TTC549 (cell line): ENCODE results near the gene NLRP10.
"Not testable (repeated sequence)": the region's sequence is repeated elsewhere in the genome, so short reads cannot be mapped to it uniquely, and the experiment has no call there.

ENCODE experiments used
- FAIRE-seq: peaks from 2 replicates; lab custom pipeline; 2012; peaks lifted over from hg19 to GRCh38; lab: Jason Lieb, UNC

NLRP10 gene

GRCh38 chr11:7965386-7965785 lies at the start of gene NLRP10:
TSS of gene NLRP10 (minus strand) at chr11:7965447. CDS start at chr11:7963495, 1,952 bp downstream.
- FAIRE-seq = no peak

- FAIRE-seq = no peak
Observed at GRCh38 chr11:8013833-8014232, 48.6 kb upstream of the NLRP10 start.

GRCh38 chr11:8011981-8012444 lies 46.8 kb upstream of the NLRP10 start:
- no peak for FAIRE-seq

- FAIRE-seq = no peak
Observed at GRCh38 chr11:8011371-8011770, 46.1 kb upstream of the NLRP10 start.

GRCh38 chr11:8009856-8010255 lies 44.6 kb upstream of the NLRP10 start:
- no peak for FAIRE-seq

- FAIRE-seq = no peak
Observed at GRCh38 chr11:8008212-8008611, 43.0 kb upstream of the NLRP10 start.

GRCh38 chr11:8006349-8006977 lies 41.2 kb upstream of the NLRP10 start:
- peak; percentile 53 for FAIRE-seq

- no peak for FAIRE-seq
Observed at GRCh38 chr11:8005556-8005955, 40.3 kb upstream of the NLRP10 start.

- FAIRE-seq = no peak
Observed at GRCh38 chr11:8004008-8004407, 38.8 kb upstream of the NLRP10 start.

- FAIRE-seq = no peak
Observed at GRCh38 chr11:8003187-8003586, 37.9 kb upstream of the NLRP10 start.

GRCh38 chr11:8002676-8003075 lies 37.4 kb upstream of the NLRP10 start:
- FAIRE-seq = no peak

- no peak for FAIRE-seq
Observed at GRCh38 chr11:8000390-8000789, 35.1 kb upstream of the NLRP10 start.

- no peak for FAIRE-seq
Observed at GRCh38 chr11:7999795-8000194, 34.5 kb upstream of the NLRP10 start.

GRCh38 chr11:7994581-7995278 lies 29.5 kb upstream of the NLRP10 start:
- FAIRE-seq = no peak

GRCh38 chr11:7987560-7987883 lies 22.3 kb upstream of the NLRP10 start:
- FAIRE-seq = not testable (repeated sequence)

- peak; percentile 90 for FAIRE-seq
Observed at GRCh38 chr11:7986768-7987559, 21.7 kb upstream of the NLRP10 start, which contains the start of gene EIF3F. TSS of gene EIF3F (plus strand) at chr11:7987337. CDS start at chr11:7987353, 16 bp downstream.

GRCh38 chr11:7983832-7984590 lies 18.8 kb upstream of the NLRP10 start:
- FAIRE-seq = no peak

GRCh38 chr11:7982582-7983119 lies 17.4 kb upstream of the NLRP10 start:
- no peak for FAIRE-seq

GRCh38 chr11:7981619-7982157 lies 16.4 kb upstream of the NLRP10 start:
- FAIRE-seq = no peak

- no peak for FAIRE-seq
Observed at GRCh38 chr11:7977232-7977917, 12.1 kb upstream of the NLRP10 start.

GRCh38 chr11:7974668-7975067 lies 9.4 kb upstream of the NLRP10 start:
- no peak for FAIRE-seq
